CD14-positive monocyte (primary cell): ENCODE data around the gene PAM16. TPM values are rescaled to one million over a fixed set of nuclear protein-coding genes. Genes with fewer than 3 reads are reported as not detected.
A peak's percentile ranks its signal among the peaks of the same experiment; 100 is the strongest.

ENCODE experiments used
- DNase-seq, 3 donors: peaks; one replicate each; pipeline ENCODE4 v3.0.0-alpha.2; 2011 to 2022
- H2AFZ ChIP-seq: 2 replicates; pipeline ENCODE4 v1.6.0; 2012; ENCODE audit warnings: mild to moderate bottlenecking, low read depth, low read length, inconsistent platforms; ENCODE audit not compliant: insufficient read depth, poor library complexity, severe bottlenecking
- H3K27ac ChIP-seq, 2 donors: 1 replicate in 1 of 2; 2 replicates in 1 of 2; pipeline ENCODE4 v1.5.1; 2012 to 2013; ENCODE audit warnings: low read length in 2 of 2, control low read depth in 1 of 2, inconsistent platforms in 1 of 2, low read depth in 1 of 2, mild to moderate bottlenecking in 1 of 2
- H3K27me3 ChIP-seq, 2 donors: one replicate each; pipeline versions ENCODE4 v1.6.0 to v1.6.1; 2011 to 2013; ENCODE audit warnings: low read length in 2 of 2; ENCODE audit not compliant: control insufficient read depth in 2 of 2, insufficient read depth in 2 of 2
- H3K36me3 ChIP-seq, 2 donors: replicated peaks in 1 of 2; 1 replicate in 1 of 2; 2 replicates in 1 of 2; pipeline versions ENCODE4 v1.5.1 to v1.6.1; 2012 to 2013; ENCODE audit warnings: low read length in 2 of 2, control low read depth in 1 of 2, inconsistent platforms in 1 of 2, mild to moderate bottlenecking in 1 of 2; ENCODE audit not compliant: insufficient read depth in 2 of 2, control insufficient read depth in 1 of 2
- H3K4me1 ChIP-seq, 2 donors: 1 replicate in 1 of 2; 2 replicates in 1 of 2; pipeline versions ENCODE4 v1.5.1 to v1.6.1; 2012 to 2013; ENCODE audit warnings: low read length in 2 of 2, control low read depth in 1 of 2, inconsistent platforms in 1 of 2, mild to moderate bottlenecking in 1 of 2, moderate library complexity in 1 of 2; ENCODE audit not compliant: insufficient read depth in 2 of 2, control insufficient read depth in 1 of 2
- H3K4me2 ChIP-seq: replicated peaks from 2 replicates; pipeline ENCODE3; 2012; ENCODE audit warnings: low read length, moderate library complexity, mild to moderate bottlenecking; ENCODE audit not compliant: poor library complexity, severe bottlenecking; ENCODE audit errors: extremely low read depth
- H3K4me3 ChIP-seq, 3 experiments: fragments of 200-600 bp in 1 of 3; sonication (generic) in 1 of 3; replicated peaks in 1 of 3; 1 replicate in 2 of 3; 2 replicates in 1 of 3; pipeline ENCODE4 v1.5.1; 2011 to 2013; ENCODE audit warnings: low read length in 3 of 3, mild to moderate bottlenecking in 3 of 3, control low read depth in 2 of 3, low read depth in 2 of 3, inconsistent platforms in 1 of 3, moderate library complexity in 1 of 3
- H3K79me2 ChIP-seq: 2 replicates; pipeline ENCODE4 v1.6.0; 2012; ENCODE audit warnings: mild to moderate bottlenecking, control low read depth, inconsistent platforms, low read length, moderate library complexity; ENCODE audit not compliant: insufficient read depth
- H3K9ac ChIP-seq: 2 replicates; pipeline ENCODE4 v1.6.0; 2017; ENCODE audit warnings: low read length, mild to moderate bottlenecking; ENCODE audit not compliant: insufficient read depth, poor library complexity, severe bottlenecking
- H3K9me3 ChIP-seq, 2 donors: replicated peaks in 1 of 2; 1 replicate in 1 of 2; 2 replicates in 1 of 2; pipeline versions ENCODE4 v1.5.1 to v1.6.1; 2012 to 2013; ENCODE audit warnings: low read length in 2 of 2, control low read depth in 1 of 2; ENCODE audit not compliant: control insufficient read depth in 1 of 2, insufficient read depth in 1 of 2
- H4K20me1 ChIP-seq: 2 replicates; pipeline ENCODE4 v1.6.0; 2012; ENCODE audit warnings: mild to moderate bottlenecking, low read length, control low read depth, moderate library complexity; ENCODE audit not compliant: insufficient read depth
- H3K27ac Mint-ChIP-seq, 7 donors: one replicate each; pipeline ENCODE4 v1.8.0; 2020; ENCODE audit warnings: mild to moderate bottlenecking in 7 of 7, mixed read lengths in 7 of 7, moderate library complexity in 6 of 7, inconsistent platforms in 2 of 7
- H3K27me3 Mint-ChIP-seq, 3 donors: one replicate each; pipeline ENCODE4 v1.8.0; 2021 to 2022; ENCODE audit warnings: low read depth in 3 of 3, mild to moderate bottlenecking in 3 of 3, mixed read lengths in 3 of 3, moderate library complexity in 3 of 3, inconsistent platforms in 1 of 3
- H3K36me3 Mint-ChIP-seq, 2 donors: one replicate each; pipeline ENCODE4 v1.8.0; 2020; ENCODE audit warnings: mixed read lengths in 2 of 2, inconsistent platforms in 1 of 2, mild to moderate bottlenecking in 1 of 2
- H3K4me1 Mint-ChIP-seq: one replicate; pipeline ENCODE4 v1.8.0; 2020; ENCODE audit warnings: mild to moderate bottlenecking, mixed read lengths
- H3K4me3 Mint-ChIP-seq, 2 donors: one replicate each; pipeline ENCODE4 v1.8.0; 2020; ENCODE audit warnings: mild to moderate bottlenecking in 2 of 2, mixed read lengths in 2 of 2, moderate library complexity in 1 of 2
- H3K9me3 Mint-ChIP-seq, 7 donors: one replicate each; pipeline ENCODE4 v1.8.0; 2020 to 2022; ENCODE audit warnings: mixed read lengths in 7 of 7, mild to moderate bottlenecking in 6 of 7, moderate library complexity in 6 of 7, inconsistent platforms in 2 of 7
- CTCF ChIP-seq: fragments of 200-600 bp; IDR thresholded peaks from one replicate; pipeline ENCODE4 v1.8.0; 2022; ENCODE audit warnings: antibody characterized with exemption, mild to moderate bottlenecking
- WGBS: methylation state at CpG from one replicate; pipeline ENCODE4 v1.1.5; 2013; ENCODE audit warnings: missing lambda C conversion rate; ENCODE audit not compliant: insufficient coverage; 5-methylcytosine and 5-hydroxymethylcytosine counted together
- intact Hi-C, 2 donors: fragments of 100-400 bp; cut with micrococcal nuclease; formaldehyde crosslinking; loops; one replicate each; pipeline versions ENCODE4 v1.15.0 to v1.15.1; 2023
- polyA plus RNA-seq, 3 donors: library from polyadenylated mRNA; depleted of rRNA in 1 of 3; unstranded in 2 of 3; stranded (reverse) in 1 of 3; fragments of 300-500 nt in 2 of 3; fragments of >200 nt in 1 of 3; fragmentation: Illumina TruSeq in 2 of 3; gene quantifications; 1 replicate in 2 of 3; 2 replicates in 1 of 3; pipeline ENCODE4 v1.2.3, GENCODE V29; 2012 to 2021

Gene PAM16
- polyA plus RNA-seq, 3 donors = 34.3 to 37.6 (median 34.7) TPM

- Histone ChIP-seq H4K20me1 (peaks cover 100% of the 10 kb centered on the region), H3K36me3 (peaks cover 42 to 62% of the 10 kb centered on the region in 2 donors), H3K27me3 (no peaks in the 10 kb centered on the region), H3K4me3 (no peak overlapping the region), H2AFZ (no peak overlapping the region), H3K27ac (no peak overlapping the region), H3K4me2 (no peak overlapping the region), H3K9me3 (no peaks in the 10 kb centered on the region), H3K9ac (no peak overlapping the region), H3K4me1 (peaks cover 14 to 27% of the 10 kb centered on the region in 2 donors), H3K79me2 (peaks cover 20% of the 10 kb centered on the region)
- intact Hi-C loops = no loop called here
- DNase-seq = no peak
- 95% methylated on average over 12 of the region's 13 CpGs for WGBS
- Mint-ChIP-seq H3K4me1 (peaks cover 18% of the 10 kb centered on the region), H3K9me3 (no peaks in the 10 kb centered on the region), H3K4me3 (no peak overlapping the region), H3K27me3 (peaks cover 2 to 3% (median 3%) of the 10 kb centered on the region in 3 donors), H3K27ac (peak overlapping the region in 1 of 7 donors; percentile 21), H3K36me3 (peaks cover 23 to 57% of the 10 kb centered on the region in 2 donors)
- TF ChIP-seq CTCF = no peak
Observed at GRCh38 chr16:4369007-4369733, 18.0 kb upstream of the PAM16 start.

- no peak for DNase-seq
- H3K4me1 ChIP-seq = peaks cover 4 to 12% of the 10 kb centered on the region in 2 donors
Observed at GRCh38 chr16:4367393-4367856, 16.3 kb upstream of the PAM16 start.

More at GRCh38 chr16:4367393-4367856, 16.3 kb upstream of the PAM16 start:
- Mint-ChIP-seq H3K27ac (peak overlapping the region in 2 of 7 donors; percentile 2 to 50), H3K4me3 (no peak overlapping the region), H3K27me3 (peaks cover 2 to 3% (median 2%) of the 10 kb centered on the region in 3 donors), H3K4me1 (peaks cover 6% of the 10 kb centered on the region), H3K36me3 (peaks cover 38 to 71% of the 10 kb centered on the region in 2 donors), H3K9me3 (no peaks in the 10 kb centered on the region)
- no peak overlapping the region for H3K4me2 ChIP-seq
- peaks cover 54 to 80% of the 10 kb centered on the region in 2 donors for H3K36me3 ChIP-seq
- H3K4me3 ChIP-seq = no peak overlapping the region
- TF ChIP-seq CTCF = no peak
- no peak overlapping the region for H2AFZ ChIP-seq
- peaks cover 93% of the 10 kb centered on the region for H4K20me1 ChIP-seq
- H3K27ac ChIP-seq = no peak overlapping the region
- H3K79me2 ChIP-seq = peaks cover 20% of the 10 kb centered on the region
- WGBS = 100% methylated on average over 3 of the region's 5 CpGs
- H3K9ac ChIP-seq = no peak overlapping the region
- intact Hi-C loops = no loop called here
- H3K27me3 ChIP-seq = no peaks in the 10 kb centered on the region
- H3K9me3 ChIP-seq = no peaks in the 10 kb centered on the region
